GM12892 (cell line): ENCODE results near the gene TICAM1.

Source experiments
- POLR2A ChIP-seq: IDR thresholded peaks from 2 replicates; pipeline ENCODE4 v1.6.1; 2011; ENCODE audit warnings: low read depth, low read length, control low read depth
- POLR2AphosphoS5 ChIP-seq: IDR thresholded peaks from 2 replicates; pipeline ENCODE4 v1.6.1; 2011; ENCODE audit warnings: low read depth, low read length, control low read depth
- TAF1 ChIP-seq: IDR thresholded peaks from 2 replicates; pipeline ENCODE4 v1.6.1; 2011; ENCODE audit warnings: low read depth, mild to moderate bottlenecking, control low read depth, low read length, borderline replicate concordance

- no peak for TF ChIP-seq TAF1
- no peak for TF ChIP-seq POLR2A
- no peak for TF ChIP-seq POLR2AphosphoS5
Observed at GRCh38 chr19:4802711-4803110, 28.8 kb downstream of the TICAM1 start.
